ENCODE measurements around the gene ELP4. TPM values are rescaled to one million over a fixed set of nuclear protein-coding genes. Genes with fewer than 3 reads are reported as not detected.

Gene ELP4
- total RNA-seq, 1 donor from 2014 or later, result 21.7 TPM

- no peak overlapping the region for H3K4me3 Mint-ChIP-seq
- DNase-seq (ENCODE audit: extremely low spot score, unreplicated experiment), result no peak
- no peaks in the 10 kb centered on the region for H3K27me3 Mint-ChIP-seq
- H3K9me3 Mint-ChIP-seq, result no peaks in the 10 kb centered on the region
- no peak overlapping the region for H3K27ac Mint-ChIP-seq
- H3K4me1 Mint-ChIP-seq (ENCODE audit: unreplicated experiment), result no peaks in the 10 kb centered on the region
- TF ChIP-seq, protein P1, sequence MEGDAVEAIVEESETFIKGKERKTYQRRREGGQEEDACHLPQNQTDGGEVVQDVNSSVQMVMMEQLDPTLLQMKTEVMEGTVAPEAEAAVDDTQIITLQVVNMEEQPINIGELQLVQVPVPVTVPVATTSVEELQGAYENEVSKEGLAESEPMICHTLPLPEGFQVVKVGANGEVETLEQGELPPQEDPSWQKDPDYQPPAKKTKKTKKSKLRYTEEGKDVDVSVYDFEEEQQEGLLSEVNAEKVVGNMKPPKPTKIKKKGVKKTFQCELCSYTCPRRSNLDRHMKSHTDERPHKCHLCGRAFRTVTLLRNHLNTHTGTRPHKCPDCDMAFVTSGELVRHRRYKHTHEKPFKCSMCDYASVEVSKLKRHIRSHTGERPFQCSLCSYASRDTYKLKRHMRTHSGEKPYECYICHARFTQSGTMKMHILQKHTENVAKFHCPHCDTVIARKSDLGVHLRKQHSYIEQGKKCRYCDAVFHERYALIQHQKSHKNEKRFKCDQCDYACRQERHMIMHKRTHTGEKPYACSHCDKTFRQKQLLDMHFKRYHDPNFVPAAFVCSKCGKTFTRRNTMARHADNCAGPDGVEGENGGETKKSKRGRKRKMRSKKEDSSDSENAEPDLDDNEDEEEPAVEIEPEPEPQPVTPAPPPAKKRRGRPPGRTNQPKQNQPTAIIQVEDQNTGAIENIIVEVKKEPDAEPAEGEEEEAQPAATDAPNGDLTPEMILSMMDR (conservative IDR thresholded peaks at IDR 0.05), result no peak
- H3K36me3 Mint-ChIP-seq, result no peaks in the 10 kb centered on the region
These were observed 196.8 kb downstream of the ELP4 start for GRCh38 chr11:31706357-31706756.

GRCh38 chr11:31711137-31711536, 201.6 kb downstream of the ELP4 start:
- TF ChIP-seq, protein P1 (conservative IDR thresholded peaks at IDR 0.05), result no peak
- Mint-ChIP-seq H3K27ac (no peak overlapping the region), H3K9me3 (no peaks in the 10 kb centered on the region), H3K36me3 (no peaks in the 10 kb centered on the region), H3K4me3 (no peak overlapping the region), H3K27me3 (no peaks in the 10 kb centered on the region), H3K4me1 (ENCODE audit: unreplicated experiment) (no peaks in the 10 kb centered on the region)
- DNase-seq (ENCODE audit: extremely low spot score, unreplicated experiment), result no peak

GRCh38 chr11:31712851-31713250, 203.3 kb downstream of the ELP4 start:
- TF ChIP-seq, protein P1 (conservative IDR thresholded peaks at IDR 0.05), result no peak
- H3K27ac Mint-ChIP-seq, result no peak overlapping the region
- DNase-seq (ENCODE audit: extremely low spot score, unreplicated experiment), result no peak
- no peak overlapping the region for H3K4me3 Mint-ChIP-seq
- H3K36me3 Mint-ChIP-seq, result no peaks in the 10 kb centered on the region
- H3K9me3 Mint-ChIP-seq, result no peaks in the 10 kb centered on the region
- no peaks in the 10 kb centered on the region for H3K4me1 Mint-ChIP-seq (ENCODE audit: unreplicated experiment)
- H3K27me3 Mint-ChIP-seq, result no peaks in the 10 kb centered on the region

DNA sequence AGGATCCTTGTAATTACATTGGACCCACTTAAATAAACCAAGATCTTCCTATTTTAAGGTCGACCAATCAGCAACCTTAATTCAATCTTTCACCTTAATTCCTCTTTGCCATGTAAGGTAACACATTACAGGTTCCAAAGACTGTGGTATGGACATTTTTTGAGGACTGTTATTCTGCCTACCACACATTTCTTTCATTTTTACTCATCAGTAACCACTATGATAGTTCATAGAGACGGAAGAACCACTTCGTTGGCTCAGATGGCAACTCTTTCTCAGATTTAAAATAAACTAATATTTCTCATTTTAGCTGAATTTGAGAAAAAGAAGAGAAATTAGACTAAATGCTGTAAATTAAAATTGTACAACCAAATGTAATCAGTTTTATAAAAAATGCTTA, 205.3 kb downstream of the ELP4 start:
- H3K36me3 Mint-ChIP-seq, result no peaks in the 10 kb centered on the region
- TF ChIP-seq, protein P1 (conservative IDR thresholded peaks at IDR 0.05), result no peak
- DNase-seq (ENCODE audit: extremely low spot score, unreplicated experiment), result no peak
- no peaks in the 10 kb centered on the region for H3K27me3 Mint-ChIP-seq
- no peak overlapping the region for H3K27ac Mint-ChIP-seq
- H3K4me1 Mint-ChIP-seq (ENCODE audit: unreplicated experiment), result no peaks in the 10 kb centered on the region
- no peak overlapping the region for H3K4me3 Mint-ChIP-seq
- no peaks in the 10 kb centered on the region for H3K9me3 Mint-ChIP-seq

GRCh38 chr11:31720225-31720624, 210.7 kb downstream of the ELP4 start:
- H3K36me3 Mint-ChIP-seq, result no peaks in the 10 kb centered on the region
- DNase-seq (ENCODE audit: extremely low spot score, unreplicated experiment), result no peak
- TF ChIP-seq, protein P1 (conservative IDR thresholded peaks at IDR 0.05), result no peak
- H3K4me1 Mint-ChIP-seq (ENCODE audit: unreplicated experiment), result no peaks in the 10 kb centered on the region
- no peaks in the 10 kb centered on the region for H3K9me3 Mint-ChIP-seq
- H3K27me3 Mint-ChIP-seq, result no peaks in the 10 kb centered on the region
- H3K27ac Mint-ChIP-seq, result no peak overlapping the region
- H3K4me3 Mint-ChIP-seq, result no peak overlapping the region

All from type B pancreatic cell (in vitro differentiated cells).